ENCODE measurements around the gene TRIM47. TPM values are rescaled to one million over a fixed set of nuclear protein-coding genes. Genes with fewer than 3 reads are reported as not detected.

Gene TRIM47
- total RNA-seq, 1 experiment from 2014 or later, result 86.7 TPM

GRCh38 chr17:75874323-75875181, 3.8 kb downstream of the TRIM47 start:
- Histone ChIP-seq H3K27me3 (ENCODE audit: insufficient read depth, low read length) (no peaks in the 10 kb centered on the region), H3K27ac (ENCODE audit: low read depth, low read length) (peak overlapping the region; percentile 99), H3K36me3 (ENCODE audit: control insufficient read depth in 1 of 2, insufficient read depth in 2 of 2, low read length in 2 of 2) (peaks cover 0 to 4% of the 10 kb centered on the region in 2 experiments; a peak in 1 of 4 replicates), H3K79me2 (ENCODE audit: insufficient read depth, low read length) (peaks cover 27% of the 10 kb centered on the region), H3K9ac (ENCODE audit: low read length) (0 out of 2 replicates have a peak overlapping the region, but pooled peaks have one; percentile 96), H3K4me3 (replicated peaks in 1 of 2; ENCODE audit: low read depth in 1 of 2, low read length in 2 of 2) (no peak overlapping the region), H3K9me3 (ENCODE audit: control insufficient read depth in 1 of 2, insufficient read depth in 1 of 2, low read depth in 1 of 2, low read length in 2 of 2) (no peaks in the 10 kb centered on the region), H3K4me2 (ENCODE audit: low read length) (peak overlapping the region; percentile 96; the same call in 1 of the 2 replicates), H3K9me2 (ENCODE audit: insufficient read depth) (no peaks in the 10 kb centered on the region), H4K20me1 (ENCODE audit: insufficient read depth) (no peaks in the 10 kb centered on the region), H3K4me1 (ENCODE audit: control insufficient read depth in 1 of 2, insufficient read depth in 2 of 2, low read length in 2 of 2) (peaks cover 70 to 86% of the 10 kb centered on the region in 2 experiments), H2AFZ (ENCODE audit: low read depth, low read length, poor library complexity, severe bottlenecking) (no peak overlapping the region)
- TF ChIP-seq ELF1 (IDR thresholded peaks at IDR 0.05; ENCODE audit: borderline replicate concordance, low read depth) (no peak), FOSL1 (IDR thresholded peaks at IDR 0.05; ENCODE audit: low read depth) (no peak), ATF3 (IDR thresholded peaks at IDR 0.05) (no peak), EGR1 (IDR thresholded peaks at IDR 0.05; ENCODE audit: low read depth) (no peak), EZH2 (IDR thresholded peaks at IDR 0.05) (no peak), EZH2phosphoT487 (IDR thresholded peaks at IDR 0.05; ENCODE audit: borderline replicate concordance) (no peak), SRF (IDR thresholded peaks at IDR 0.05; ENCODE audit: low read depth) (no peak), CEBPB (IDR thresholded peaks at IDR 0.05; ENCODE audit: low read depth) (no peak), ZFX (IDR thresholded peaks at IDR 0.05) (no peak), TCF7L2 (IDR thresholded peaks at IDR 0.05; ENCODE audit: borderline replicate concordance, extremely low read depth, insufficient read depth, insufficient read length) (no peak), SIN3A (IDR thresholded peaks at IDR 0.05; ENCODE audit: low read depth) (no peak), ZNF274 (IDR thresholded peaks at IDR 0.05; ENCODE audit: low read depth, low read length) (no peak), MAX (IDR thresholded peaks at IDR 0.05) (no peak)
- TF ChIP-seq, protein P1, sequence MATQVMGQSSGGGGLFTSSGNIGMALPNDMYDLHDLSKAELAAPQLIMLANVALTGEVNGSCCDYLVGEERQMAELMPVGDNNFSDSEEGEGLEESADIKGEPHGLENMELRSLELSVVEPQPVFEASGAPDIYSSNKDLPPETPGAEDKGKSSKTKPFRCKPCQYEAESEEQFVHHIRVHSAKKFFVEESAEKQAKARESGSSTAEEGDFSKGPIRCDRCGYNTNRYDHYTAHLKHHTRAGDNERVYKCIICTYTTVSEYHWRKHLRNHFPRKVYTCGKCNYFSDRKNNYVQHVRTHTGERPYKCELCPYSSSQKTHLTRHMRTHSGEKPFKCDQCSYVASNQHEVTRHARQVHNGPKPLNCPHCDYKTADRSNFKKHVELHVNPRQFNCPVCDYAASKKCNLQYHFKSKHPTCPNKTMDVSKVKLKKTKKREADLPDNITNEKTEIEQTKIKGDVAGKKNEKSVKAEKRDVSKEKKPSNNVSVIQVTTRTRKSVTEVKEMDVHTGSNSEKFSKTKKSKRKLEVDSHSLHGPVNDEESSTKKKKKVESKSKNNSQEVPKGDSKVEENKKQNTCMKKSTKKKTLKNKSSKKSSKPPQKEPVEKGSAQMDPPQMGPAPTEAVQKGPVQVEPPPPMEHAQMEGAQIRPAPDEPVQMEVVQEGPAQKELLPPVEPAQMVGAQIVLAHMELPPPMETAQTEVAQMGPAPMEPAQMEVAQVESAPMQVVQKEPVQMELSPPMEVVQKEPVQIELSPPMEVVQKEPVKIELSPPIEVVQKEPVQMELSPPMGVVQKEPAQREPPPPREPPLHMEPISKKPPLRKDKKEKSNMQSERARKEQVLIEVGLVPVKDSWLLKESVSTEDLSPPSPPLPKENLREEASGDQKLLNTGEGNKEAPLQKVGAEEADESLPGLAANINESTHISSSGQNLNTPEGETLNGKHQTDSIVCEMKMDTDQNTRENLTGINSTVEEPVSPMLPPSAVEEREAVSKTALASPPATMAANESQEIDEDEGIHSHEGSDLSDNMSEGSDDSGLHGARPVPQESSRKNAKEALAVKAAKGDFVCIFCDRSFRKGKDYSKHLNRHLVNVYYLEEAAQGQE (IDR thresholded peaks at IDR 0.05; ENCODE audit: low read depth), result no peak
- no peak for ATAC-seq
- intact Hi-C loops (cut with micrococcal nuclease), result loop anchor here (5.0 kb wide), 1 partner anchor 97 kb away; a partner anchor contains a TSS
- ChIA-PET CTCF (interaction anchor here (1.7 to 6.3 kb wide), 4 partner anchors 13 to 94 kb away, joined by 6 to 57 read pairs (median 41); partner anchors contain the start of gene WBP2), POLR2A (interaction anchor here (0.6 to 5.0 kb wide), 5 partner anchors 18 to 350 kb away, joined by 3 to 27 read pairs (median 9); partner anchors contain the start of gene WBP2), RAD21 (ENCODE audit: low non-redundant PET in 1 of 2, low total read pairs in 2 of 2, uncharacterized antibody in 2 of 2, unreplicated experiment in 2 of 2) (no interaction called here)
- no TSS peak for BruUV-seq (replicated peaks)
- no peak for DNase-seq (ENCODE audit: low read depth, low spot score)

Data from HCT116 (cell line).